CD4-positive, alpha-beta T cell treated with Interleukin-17A for 1 hour (primary cell): Measurements from ENCODE around the gene MYH9.
A peak's percentile ranks its signal among the peaks of the same experiment; 100 is the strongest.

ENCODE experiments used
- DNase-seq: peaks from one replicate; pipeline ENCODE4 v3.0.0-alpha.2; 2020

Gene MYH9

DNA sequence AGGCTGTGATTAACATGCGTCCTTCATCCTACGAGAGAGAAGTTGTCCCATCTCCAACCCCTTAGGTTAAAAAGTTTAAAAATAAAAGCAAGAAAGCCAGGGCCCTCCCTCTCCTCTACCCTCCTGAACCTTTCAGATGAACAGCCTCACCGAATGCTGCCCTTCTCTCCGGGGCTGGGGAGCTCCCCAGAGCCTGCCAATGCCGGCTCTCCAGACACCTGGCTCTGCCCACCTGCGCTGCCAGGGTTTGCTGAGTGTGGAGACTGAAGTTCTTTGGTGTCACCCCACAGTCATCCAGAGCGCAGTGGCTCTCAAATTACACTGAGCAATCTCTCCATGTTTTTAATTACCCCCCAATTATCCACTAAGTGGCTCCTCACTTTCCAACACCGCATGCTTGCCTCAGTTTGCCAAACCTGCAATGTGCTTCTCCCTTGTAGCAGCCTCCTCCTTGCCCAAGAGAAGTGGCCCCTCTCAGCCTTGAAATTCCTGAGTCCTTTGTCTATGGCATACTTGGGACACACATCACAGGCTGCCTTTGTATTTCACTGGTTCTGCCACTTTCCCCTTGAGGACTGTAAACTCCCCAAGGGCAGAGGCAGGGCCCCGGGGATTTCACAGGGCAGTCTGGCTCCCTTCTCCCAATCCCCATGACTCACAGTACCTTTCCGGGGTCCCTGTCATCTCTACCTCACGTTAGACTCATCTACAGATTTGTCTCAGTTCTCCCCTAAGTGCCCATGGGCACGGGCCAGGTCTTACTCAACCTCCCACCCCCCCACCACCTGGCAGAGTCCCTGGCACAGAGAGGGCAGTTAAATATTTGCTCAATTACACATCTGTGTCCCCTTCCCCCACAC, 2.0 kb downstream of the MYH9 start:
- DNase-seq, result peak; percentile 60

GRCh38 chr22:36384766-36385481, 2.8 kb downstream of the MYH9 start:
- peak; percentile 78 for DNase-seq

- DNase-seq, result peak; percentile 80
Measured at GRCh38 chr22:36383110-36383581, 4.6 kb downstream of the MYH9 start.

- peak; percentile 32 for DNase-seq
Measured at GRCh38 chr22:36381513-36382128, 6.1 kb downstream of the MYH9 start.

GRCh38 chr22:36379593-36380361, 8.0 kb downstream of the MYH9 start:
- peak; percentile 79 for DNase-seq

GRCh38 chr22:36378869-36379217, 8.9 kb downstream of the MYH9 start:
- peak; percentile 5 for DNase-seq

- DNase-seq, result no peak
Measured at GRCh38 chr22:36378080-36378868, 9.5 kb downstream of the MYH9 start.

- DNase-seq, result peak; percentile 88
Measured at GRCh38 chr22:36377022-36377631, 10.6 kb downstream of the MYH9 start.

GRCh38 chr22:36376265-36376664, 11.5 kb downstream of the MYH9 start:
- DNase-seq, result peak; percentile 2

- peak; percentile 14 for DNase-seq
Measured at GRCh38 chr22:36375071-36375980, 12.4 kb downstream of the MYH9 start.

DNA sequence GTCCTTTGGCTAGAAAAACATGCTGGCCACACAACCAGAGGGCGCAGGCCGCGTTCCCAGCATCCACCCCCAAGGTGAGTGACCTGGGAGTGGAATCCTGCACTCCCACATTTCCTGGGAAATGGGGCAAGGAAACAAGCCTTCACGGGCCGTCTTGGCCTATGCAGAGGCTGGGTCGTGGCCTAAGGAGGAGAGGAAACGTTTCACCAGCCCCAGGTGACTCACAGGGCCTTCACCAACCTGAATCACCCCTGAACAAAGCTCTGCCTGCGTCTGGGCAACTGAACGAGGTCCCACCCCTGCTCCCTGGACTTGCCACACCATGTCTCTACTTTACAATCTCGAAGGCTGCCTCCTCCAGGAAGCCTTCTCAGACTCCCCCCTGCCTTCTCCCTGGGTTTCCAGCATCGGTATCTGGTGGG, 13.2 kb downstream of the MYH9 start:
- peak; percentile 40 for DNase-seq

- peak; percentile 11 for DNase-seq
Measured at GRCh38 chr22:36373258-36373579, 14.5 kb downstream of the MYH9 start.

DNA sequence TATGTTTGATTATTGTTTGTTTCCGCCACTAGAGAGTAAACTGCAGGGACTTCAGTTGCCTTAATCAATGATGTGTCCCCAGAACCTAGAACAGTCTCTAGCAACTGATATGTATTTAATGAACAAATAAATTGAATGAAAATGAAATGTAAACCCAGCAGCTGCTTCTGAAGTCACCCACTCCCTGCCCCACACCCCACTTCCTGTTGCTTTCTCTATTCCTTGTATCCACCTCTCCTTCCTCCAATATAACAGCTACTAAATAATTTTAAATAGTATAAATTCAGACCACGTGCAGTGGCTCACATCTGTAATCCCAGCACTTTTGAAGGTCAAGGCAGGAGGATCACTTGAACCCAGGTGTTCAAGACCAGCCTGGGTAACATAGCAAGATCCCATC, 15.8 kb downstream of the MYH9 start:
- no peak for DNase-seq

GRCh38 chr22:36369922-36370791, 17.6 kb downstream of the MYH9 start:
- peak; percentile 51 for DNase-seq

DNA sequence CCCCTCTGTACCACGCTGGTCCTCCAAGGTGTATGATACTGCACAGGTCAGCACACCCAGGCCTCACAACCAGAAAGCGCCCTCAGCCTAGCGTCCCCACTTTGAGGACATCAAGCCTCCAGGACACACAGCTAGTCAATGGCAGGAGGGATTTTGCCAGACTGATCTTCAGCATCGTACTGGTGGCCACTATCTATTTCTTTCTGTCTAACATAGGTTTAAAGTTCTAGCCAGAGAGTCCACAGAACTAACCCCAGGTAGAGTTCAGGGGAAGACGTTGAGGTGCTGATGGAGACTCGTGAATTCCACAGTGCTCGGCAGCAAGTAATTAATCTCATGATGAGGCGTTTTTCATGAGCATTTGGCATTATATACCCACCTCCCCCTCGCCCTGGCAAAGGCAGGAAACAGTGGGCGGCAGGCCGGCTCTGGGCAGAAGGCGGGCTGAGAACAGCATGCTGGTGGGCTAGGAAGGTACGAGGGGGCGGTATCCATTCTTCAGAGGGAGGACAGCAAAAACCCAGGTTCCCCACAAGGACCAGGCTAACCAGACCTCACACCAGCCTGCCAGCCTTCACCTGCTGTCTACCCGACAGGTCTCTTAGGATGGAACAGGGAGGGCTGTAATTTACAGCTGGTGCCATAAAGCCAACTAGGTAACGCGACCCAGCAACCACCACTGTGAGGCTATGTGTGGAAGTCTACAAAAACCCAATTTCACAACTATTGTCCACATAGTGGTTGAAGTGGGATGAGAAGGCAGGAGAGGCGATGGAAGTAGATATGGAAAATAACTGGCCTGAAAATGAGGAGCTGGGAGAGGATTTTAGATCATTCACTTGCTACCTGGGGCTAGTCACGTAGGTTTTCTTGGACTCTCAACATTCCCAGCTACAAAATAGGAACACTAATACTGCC, 18.5 kb downstream of the MYH9 start:
- DNase-seq, result peak; percentile 59

DNA sequence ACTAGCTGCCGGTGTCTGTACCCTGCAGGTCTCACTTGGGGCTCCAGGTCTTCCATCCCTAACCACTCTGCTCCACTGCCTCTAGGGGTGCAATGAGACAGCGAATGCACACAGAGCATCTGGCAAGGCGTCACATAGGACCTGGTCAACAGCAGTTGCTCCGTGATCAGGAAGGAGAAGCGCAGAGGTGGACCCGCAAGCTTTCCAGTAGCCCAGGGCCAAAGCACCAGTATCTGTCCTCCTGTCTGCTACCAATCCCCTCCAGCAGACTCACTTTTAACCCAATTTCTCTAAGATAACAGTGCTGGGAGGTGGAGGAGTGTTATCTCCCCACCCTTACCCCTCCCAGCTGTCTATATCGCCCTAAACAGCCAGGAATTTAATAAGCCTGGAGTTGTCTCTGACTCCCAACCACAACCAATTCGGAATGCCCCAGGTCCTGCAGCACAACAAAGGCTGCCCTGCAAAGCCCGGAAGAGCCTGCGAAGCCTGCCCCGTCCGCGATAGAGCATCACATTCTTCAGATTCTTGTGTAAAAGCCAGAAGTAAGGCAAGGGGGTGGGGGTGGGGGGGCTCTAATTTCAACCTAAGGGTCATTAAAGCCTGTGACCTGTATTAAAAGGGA, 19.3 kb downstream of the MYH9 start:
- peak; percentile 56 for DNase-seq

DNA sequence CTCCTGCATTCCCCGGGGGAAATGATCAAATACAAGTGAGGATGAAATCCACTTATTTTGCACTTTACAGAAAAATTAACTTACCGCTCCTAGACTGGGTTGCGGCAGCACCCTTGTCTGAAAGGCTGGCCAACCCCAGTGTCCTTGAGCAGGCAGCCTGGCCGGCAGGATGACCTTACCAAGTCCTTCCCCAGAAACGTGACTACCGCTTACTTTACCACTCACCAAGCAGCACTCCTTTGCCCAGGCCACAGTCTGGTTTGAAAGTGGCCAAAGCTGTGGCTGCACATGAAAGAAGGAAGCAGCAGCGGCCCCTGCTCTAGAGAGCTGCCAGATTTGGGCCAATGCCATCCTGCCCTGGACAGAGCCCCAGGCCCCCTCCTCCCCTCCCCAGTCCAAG, 20.3 kb downstream of the MYH9 start:
- DNase-seq, result no peak

DNA sequence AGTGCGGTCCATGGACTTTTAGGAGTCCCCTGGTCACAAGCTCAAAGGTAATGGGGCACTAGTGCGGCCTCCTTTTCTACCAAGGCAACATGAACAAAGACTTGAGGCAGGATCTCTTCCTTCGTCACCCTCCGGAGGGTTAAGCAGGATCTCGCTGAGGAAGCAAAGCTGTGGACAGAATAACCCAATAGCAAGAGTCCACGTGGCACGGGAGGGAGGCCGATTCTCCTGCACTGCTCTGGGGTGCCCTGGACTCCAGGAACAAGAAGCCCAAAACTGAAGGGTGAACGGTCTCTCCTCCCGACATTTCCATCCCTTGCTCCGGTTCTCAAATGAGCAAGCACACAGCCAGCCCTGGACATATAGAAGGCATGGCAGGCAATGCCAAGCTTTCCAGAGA, 20.7 kb downstream of the MYH9 start:
- no peak for DNase-seq
